HG02763 (cell line): ENCODE results near the gene CRTAP.
"Not testable (repeated sequence)": the region's sequence is repeated elsewhere in the genome, so short reads cannot be mapped to it uniquely, and the experiment has no call there.

Source experiments
- ATAC-seq: cut with Tn5 transposase; IDR thresholded peaks from one replicate; pipeline ENCODE4 v1.9.1; 2021; ENCODE audit warnings: mild to moderate bottlenecking, moderate library complexity; ENCODE audit not compliant: unreplicated experiment

Gene CRTAP

GRCh38 chr3:33139006-33139623 is 25.3 kb downstream of the CRTAP start:
- not testable (repeated sequence) for ATAC-seq

GRCh38 chr3:33139996-33140395 is 26.2 kb downstream of the CRTAP start:
- no peak for ATAC-seq

- ATAC-seq = no peak
Observed at GRCh38 chr3:33141006-33141405, 27.2 kb downstream of the CRTAP start.

GRCh38 chr3:33144433-33144832 is 30.6 kb downstream of the CRTAP start:
- no peak for ATAC-seq

- no peak for ATAC-seq
Observed at GRCh38 chr3:33145221-33145900, 31.5 kb downstream of the CRTAP start.

GRCh38 chr3:33145901-33146580 is 32.2 kb downstream of the CRTAP start:
- no peak for ATAC-seq

GRCh38 chr3:33146791-33147445 is 33.1 kb downstream of the CRTAP start:
- no peak for ATAC-seq

GRCh38 chr3:33149342-33149741 is 35.5 kb downstream of the CRTAP start:
- ATAC-seq = no peak

- ATAC-seq = no peak
Observed at GRCh38 chr3:33152363-33153360, 38.8 kb downstream of the CRTAP start.

- no peak for ATAC-seq
Observed at GRCh38 chr3:33153782-33154181, 40.0 kb downstream of the CRTAP start.

GRCh38 chr3:33155301-33155700 is 41.5 kb downstream of the CRTAP start:
- ATAC-seq = no peak

- no peak for ATAC-seq
Observed at GRCh38 chr3:33159234-33159633, 45.4 kb downstream of the CRTAP start.

GRCh38 chr3:33159981-33160380 is 46.2 kb downstream of the CRTAP start:
- no peak for ATAC-seq

GRCh38 chr3:33162621-33163020 is 48.8 kb downstream of the CRTAP start:
- not testable (repeated sequence) for ATAC-seq

GRCh38 chr3:33165372-33165771 is 51.6 kb downstream of the CRTAP start:
- no peak for ATAC-seq

- ATAC-seq = no peak
Observed at GRCh38 chr3:33166095-33166494, 52.3 kb downstream of the CRTAP start.

GRCh38 chr3:33167284-33167683 is 53.5 kb downstream of the CRTAP start:
- ATAC-seq = no peak

GRCh38 chr3:33167716-33168336 is 54.0 kb downstream of the CRTAP start:
- ATAC-seq = no peak

GRCh38 chr3:33170531-33170930 is 56.7 kb downstream of the CRTAP start:
- no peak for ATAC-seq

- ATAC-seq = no peak
Observed at GRCh38 chr3:33171580-33171979, 57.8 kb downstream of the CRTAP start.
